HAP-1 (cell line): ENCODE results near the gene CDH13.

Source experiments
- DNase-seq, 2 experiments: peaks; one replicate each; pipeline ENCODE4 v3.0.0-alpha.2; 2016 to 2020; ENCODE audit warnings: low spot score in 2 of 2
- H3K27me3 ChIP-seq: fragments of 250-450 bp; sonication (Bioruptor Pico); 2 replicates; pipeline ENCODE4 v1.5.1; 2020; ENCODE audit warnings: low read depth, mild to moderate bottlenecking, moderate library complexity
- H3K36me3 ChIP-seq: fragments of 250-450 bp; sonication (Bioruptor Pico); replicated peaks from 2 replicates; pipeline ENCODE4 v1.5.1; 2020; ENCODE audit warnings: mild to moderate bottlenecking
- H3K4me1 ChIP-seq: fragments of 250-450 bp; sonication (Bioruptor Pico); 2 replicates; pipeline ENCODE4 v1.5.1; 2020; ENCODE audit warnings: mild to moderate bottlenecking
- H3K4me3 ChIP-seq: fragments of 250-450 bp; sonication (Bioruptor Pico); 2 replicates; pipeline ENCODE4 v1.5.1; 2020; ENCODE audit warnings: mild to moderate bottlenecking, moderate library complexity
- H3K9me3 ChIP-seq: fragments of 250-450 bp; sonication (Bioruptor Pico); 2 replicates; pipeline ENCODE4 v1.5.1; 2020; ENCODE audit warnings: mild to moderate bottlenecking, moderate library complexity
- in situ Hi-C: fragments of 300-500 bp; cut with MboI; formaldehyde crosslinking; loops from 3 replicates; pipeline ENCODE4 v1.14.3; 2020; ENCODE audit warnings: low sequenced_read_pairs, inconsistent platforms, mixed read lengths

The CDH13 gene

DNA sequence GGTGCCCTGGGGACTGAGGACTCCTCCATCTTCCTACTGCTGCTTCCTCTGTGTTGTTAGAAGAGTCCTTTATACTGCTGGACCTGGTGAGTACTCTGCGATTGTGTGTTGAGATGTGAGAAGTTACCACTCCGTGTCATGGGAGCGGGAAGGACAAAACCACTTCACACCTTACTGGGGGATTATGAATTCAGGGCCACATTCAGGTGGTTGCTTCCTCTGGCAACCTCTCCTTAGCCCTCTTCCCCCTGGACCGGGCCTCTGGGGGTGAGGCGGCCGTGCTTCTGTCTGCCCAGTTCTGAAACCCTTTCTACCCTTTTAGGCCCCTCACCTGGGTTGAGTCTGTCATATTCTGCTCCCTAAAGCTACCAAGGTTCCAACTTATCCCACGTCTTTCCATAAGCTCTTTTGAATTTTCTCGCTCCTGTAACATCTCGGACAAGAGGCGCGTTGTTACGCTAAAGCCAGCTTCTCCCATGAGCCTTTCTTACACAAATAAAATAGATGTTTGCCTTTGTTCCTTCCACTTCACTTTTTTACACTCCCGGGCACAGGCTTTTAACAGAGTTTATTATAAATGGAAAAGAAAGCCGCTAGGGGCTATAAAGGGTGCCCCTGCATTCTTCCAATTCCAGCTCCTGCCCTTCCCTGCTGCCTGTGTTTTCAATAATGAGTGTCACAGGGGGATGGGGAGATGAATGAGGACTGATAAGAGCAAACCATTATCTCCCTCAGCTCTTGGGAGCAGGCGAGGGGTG lies 20.7 kb upstream of the CDH13 start:
- no peaks in the 10 kb centered on the region for H3K36me3 ChIP-seq
- peaks cover 34% of the 10 kb centered on the region for H3K4me1 ChIP-seq
- H3K4me3 ChIP-seq: no peak overlapping the region
- no peaks in the 10 kb centered on the region for H3K27me3 ChIP-seq
- peak; percentile 84 to 99 for DNase-seq
- no peaks in the 10 kb centered on the region for H3K9me3 ChIP-seq
- in situ Hi-C loops: no loop called here

DNA sequence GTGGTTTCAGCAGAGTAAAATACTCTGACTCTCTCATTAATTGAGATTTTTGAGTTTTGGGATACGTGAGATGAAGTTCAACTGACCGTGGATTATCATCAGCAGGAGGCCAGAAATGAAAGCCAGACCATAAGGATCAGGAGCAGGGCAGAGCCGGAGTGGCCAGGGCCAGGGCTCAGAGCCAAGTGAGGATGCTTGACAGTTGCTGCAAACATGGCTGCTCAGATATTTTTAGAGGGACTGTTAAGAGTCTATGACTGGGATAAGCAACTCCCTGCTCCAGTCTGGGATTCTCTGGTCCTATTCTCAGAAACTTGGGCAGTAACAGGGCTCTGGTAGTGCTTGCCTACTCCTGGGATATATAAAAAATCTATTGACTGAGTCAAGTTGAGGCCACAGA lies 17.6 kb upstream of the CDH13 start:
- in situ Hi-C loops: no loop called here

DNA sequence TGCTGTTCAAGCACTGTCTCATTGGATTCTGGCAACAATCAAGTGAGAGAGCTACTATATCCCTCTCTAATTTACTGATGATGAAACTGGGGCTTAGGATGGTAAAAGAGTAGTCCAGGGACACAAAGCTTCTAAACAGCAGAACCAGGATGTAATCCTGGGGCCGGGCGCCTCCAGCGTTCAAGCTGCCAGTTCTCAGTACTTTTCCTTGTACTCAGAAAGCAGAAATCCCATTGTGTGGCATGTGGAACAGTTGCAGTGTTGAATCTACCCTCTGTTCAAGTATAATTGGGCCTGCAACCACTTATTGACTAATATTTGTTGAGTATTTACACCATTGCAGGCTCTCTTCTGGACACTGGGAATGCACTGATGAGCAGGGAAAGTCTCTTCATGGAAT lies 14.5 kb upstream of the CDH13 start:
- DNase-seq: no peak
- Histone ChIP-seq H3K36me3 (no peaks in the 10 kb centered on the region), H3K4me3 (no peak overlapping the region), H3K4me1 (peaks cover 7% of the 10 kb centered on the region), H3K9me3 (no peaks in the 10 kb centered on the region), H3K27me3 (no peaks in the 10 kb centered on the region)
- in situ Hi-C loops: no loop called here

More for the DNA sequence above, 17.6 kb upstream of the CDH13 start:
- Histone ChIP-seq H3K9me3 (no peaks in the 10 kb centered on the region), H3K36me3 (no peaks in the 10 kb centered on the region), H3K27me3 (no peaks in the 10 kb centered on the region), H3K4me3 (no peak overlapping the region), H3K4me1 (peaks cover 34% of the 10 kb centered on the region)
- DNase-seq: no peak

DNA sequence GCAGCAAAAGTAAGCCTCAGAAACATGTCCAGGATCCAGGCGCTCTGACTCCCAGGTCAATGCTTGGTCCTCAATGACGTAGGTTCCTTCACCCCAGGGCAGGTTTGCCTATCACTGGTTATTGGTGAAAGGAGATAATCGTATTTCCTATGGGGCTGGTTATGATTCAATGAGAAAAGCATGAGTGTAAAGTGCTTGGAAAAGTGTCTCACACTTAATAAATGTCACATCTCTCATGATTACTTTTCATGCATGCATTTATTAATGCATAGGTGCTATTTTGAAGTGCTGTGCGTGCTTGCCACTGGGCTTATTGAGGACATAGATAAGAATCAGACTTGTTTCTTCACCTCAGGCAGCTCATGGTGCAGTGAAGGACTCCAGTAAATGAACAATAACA lies 10.4 kb upstream of the CDH13 start:
- in situ Hi-C loops: no loop called here
- Histone ChIP-seq H3K9me3 (no peaks in the 10 kb centered on the region), H3K27me3 (no peaks in the 10 kb centered on the region), H3K4me3 (no peak overlapping the region), H3K36me3 (no peaks in the 10 kb centered on the region), H3K4me1 (peaks cover 3% of the 10 kb centered on the region)
- no peak for DNase-seq

DNA sequence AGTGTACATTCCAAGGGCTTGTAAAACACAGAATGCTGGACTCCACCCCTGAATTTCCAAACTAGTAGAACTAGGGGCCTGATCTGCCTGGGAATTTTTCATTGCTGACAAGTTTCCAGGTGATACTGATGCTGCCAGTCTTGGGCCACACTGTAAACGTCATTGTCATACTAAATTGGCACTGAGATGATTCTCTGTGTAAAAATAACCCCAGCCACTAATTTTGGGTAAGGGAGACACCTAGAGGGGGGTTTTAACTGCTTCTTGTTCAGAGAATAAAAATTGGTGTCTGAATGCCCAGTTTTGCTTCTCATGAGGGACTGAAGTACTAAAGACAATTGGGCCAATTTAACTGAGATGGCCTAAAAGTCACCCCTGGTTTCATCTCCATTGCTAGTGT lies 5.0 kb upstream of the CDH13 start:
- H3K4me3 ChIP-seq: no peak overlapping the region
- peaks cover 7% of the 10 kb centered on the region for H3K4me1 ChIP-seq
- in situ Hi-C loops: no loop called here
- H3K36me3 ChIP-seq: no peaks in the 10 kb centered on the region
- no peaks in the 10 kb centered on the region for H3K27me3 ChIP-seq
- H3K9me3 ChIP-seq: no peaks in the 10 kb centered on the region
- DNase-seq: peak in 1 of 2 experiments; percentile 42

DNA sequence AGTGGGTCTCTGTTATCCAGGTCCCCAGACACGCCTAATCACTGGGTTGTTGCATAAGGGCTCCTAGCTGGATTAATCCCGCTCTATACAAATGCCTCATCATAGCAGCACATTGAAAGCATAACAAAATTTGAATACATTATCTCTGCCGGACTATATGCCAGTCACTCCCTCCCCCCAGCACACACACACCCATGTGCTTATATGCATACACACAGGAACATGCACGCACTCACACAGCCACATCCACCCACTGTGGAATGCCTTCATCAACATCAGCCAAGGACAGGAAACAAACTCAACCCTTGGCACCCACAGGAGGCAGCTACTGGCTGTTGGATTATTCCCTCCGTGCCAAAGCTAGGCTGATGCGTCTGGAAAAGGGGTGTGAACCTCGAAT lies 3.5 kb upstream of the CDH13 start:
- Histone ChIP-seq H3K36me3 (no peaks in the 10 kb centered on the region), H3K9me3 (no peaks in the 10 kb centered on the region), H3K4me1 (peaks cover 13% of the 10 kb centered on the region), H3K4me3 (no peak overlapping the region), H3K27me3 (no peaks in the 10 kb centered on the region)
- in situ Hi-C loops: no loop called here
- no peak for DNase-seq

DNA sequence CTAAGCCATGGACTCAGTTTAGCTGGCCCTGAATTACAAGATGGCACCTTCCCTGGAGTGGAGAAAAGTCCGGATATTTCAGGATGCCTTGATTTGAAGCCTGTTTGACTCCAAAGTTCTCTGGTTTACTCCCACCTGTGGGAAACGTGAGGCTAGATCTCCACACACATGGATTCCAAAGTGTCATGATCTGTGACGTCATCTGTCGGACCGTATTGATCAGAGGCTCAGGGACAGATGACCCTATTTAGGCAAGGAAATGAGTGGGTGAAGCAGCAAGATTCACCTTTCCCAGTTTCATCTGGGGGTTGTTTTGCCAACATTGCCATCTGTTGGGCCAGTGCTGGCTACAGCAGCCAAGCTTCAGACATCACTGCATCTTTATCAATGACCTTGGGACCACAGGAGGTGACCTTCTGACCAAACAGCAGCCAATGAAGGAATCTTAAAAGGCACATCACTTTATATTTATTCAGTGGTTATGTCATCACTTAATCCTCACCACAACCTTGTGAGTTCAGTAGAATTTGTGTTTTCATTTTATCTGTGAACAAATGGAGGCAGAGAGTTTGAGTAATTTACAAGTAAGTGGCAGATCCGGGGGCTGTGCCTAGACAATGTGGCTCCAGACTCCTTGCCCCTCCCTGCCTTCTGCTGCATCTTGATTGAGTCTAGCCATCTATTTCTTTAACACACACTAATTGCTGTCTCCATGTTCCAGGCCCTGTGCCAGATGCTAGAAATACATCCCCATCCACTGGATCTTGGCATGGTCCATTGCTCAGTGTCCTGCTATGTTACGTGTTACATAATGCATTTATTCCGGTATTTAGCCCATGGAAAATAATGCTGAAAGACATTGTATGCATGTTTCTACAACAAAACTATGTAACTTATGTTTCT lies 1.5 kb upstream of the CDH13 start:
- no peak for DNase-seq
- Histone ChIP-seq H3K36me3 (no peaks in the 10 kb centered on the region), H3K4me1 (peaks cover 34% of the 10 kb centered on the region), H3K9me3 (no peaks in the 10 kb centered on the region), H3K4me3 (no peak overlapping the region), H3K27me3 (no peaks in the 10 kb centered on the region)
- in situ Hi-C loops: no loop called here

DNA sequence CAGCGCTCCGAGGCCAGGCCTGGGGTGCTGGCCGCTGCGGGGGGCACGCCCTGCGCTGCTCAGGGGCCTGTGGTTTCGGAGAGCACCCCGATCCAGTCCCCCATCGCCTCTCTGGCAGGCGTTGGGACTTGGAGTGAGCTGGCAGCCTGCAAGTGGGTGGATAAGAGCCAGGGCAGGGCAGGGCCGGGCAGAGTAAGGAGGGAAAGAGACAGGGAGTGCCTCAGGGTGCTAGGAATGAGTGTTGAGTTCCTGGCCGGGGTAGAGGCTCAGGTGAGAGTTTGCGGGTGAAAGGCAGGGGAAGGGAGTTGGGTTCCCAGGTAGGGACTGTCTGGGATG lies 1.3 kb downstream of the CDH13 start:
- Histone ChIP-seq H3K4me1 (peaks cover 33% of the 10 kb centered on the region), H3K9me3 (no peaks in the 10 kb centered on the region), H3K4me3 (peak overlapping the region; percentile 29), H3K36me3 (no peaks in the 10 kb centered on the region), H3K27me3 (no peaks in the 10 kb centered on the region)
- in situ Hi-C loops: no loop called here
- DNase-seq: no peak

DNA sequence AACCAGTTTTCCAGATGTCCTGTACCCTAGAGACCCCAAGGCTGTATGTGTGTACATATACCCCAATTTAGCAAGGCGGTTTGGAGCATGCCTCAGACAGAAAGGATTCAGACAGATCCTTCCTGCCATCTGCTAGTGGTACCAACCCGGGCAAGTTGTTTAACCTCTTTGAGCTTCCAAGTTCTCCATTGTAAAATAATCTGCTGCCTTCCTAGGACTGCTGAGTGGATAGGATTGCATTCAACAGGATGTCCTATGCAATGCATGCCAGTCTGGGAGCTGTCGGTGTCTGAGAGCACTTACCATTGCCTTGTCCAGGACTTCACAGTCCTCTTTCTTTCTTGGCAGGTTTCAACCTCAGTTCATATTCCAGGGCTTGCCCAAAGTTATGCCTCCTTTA lies 1.9 kb downstream of the CDH13 start:
- Histone ChIP-seq H3K36me3 (no peaks in the 10 kb centered on the region), H3K27me3 (no peaks in the 10 kb centered on the region), H3K9me3 (no peaks in the 10 kb centered on the region), H3K4me1 (peaks cover 33% of the 10 kb centered on the region), H3K4me3 (no peak overlapping the region)
- no peak for DNase-seq
- in situ Hi-C loops: no loop called here

DNA sequence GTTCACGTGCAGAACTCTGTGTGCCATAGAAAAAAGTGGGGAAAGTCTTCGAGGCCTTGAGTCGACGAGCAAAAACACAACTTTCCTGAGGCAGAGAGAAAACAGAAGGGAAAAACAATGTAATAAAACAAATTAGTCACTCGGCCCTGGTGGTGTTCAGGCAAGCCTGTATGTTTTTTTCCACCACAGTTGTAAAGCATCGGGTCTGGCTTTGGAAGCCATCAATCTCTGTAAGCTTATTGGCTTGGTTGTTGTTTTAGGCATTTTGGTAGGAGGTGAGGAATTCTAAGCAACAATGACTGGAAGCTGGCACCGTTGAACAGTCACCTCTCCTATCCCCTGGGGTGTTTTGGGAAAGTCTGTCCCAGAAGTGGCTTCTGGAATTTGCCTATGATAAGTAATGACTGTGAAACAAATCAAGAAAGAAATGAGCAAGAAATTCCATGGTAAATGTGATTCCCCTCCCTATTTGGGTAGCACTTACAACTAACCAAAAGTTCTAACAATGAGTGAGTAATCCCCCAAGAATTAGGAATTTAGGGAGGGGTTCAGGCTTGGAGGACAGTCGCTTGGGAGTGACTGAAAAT lies 2.8 kb downstream of the CDH13 start:
- peak; percentile 50 to 65 for DNase-seq
- in situ Hi-C loops: loop anchor here (10.0 kb wide), 1 partner anchor 365 kb away; no protein-coding TSS in a partner anchor

DNA sequence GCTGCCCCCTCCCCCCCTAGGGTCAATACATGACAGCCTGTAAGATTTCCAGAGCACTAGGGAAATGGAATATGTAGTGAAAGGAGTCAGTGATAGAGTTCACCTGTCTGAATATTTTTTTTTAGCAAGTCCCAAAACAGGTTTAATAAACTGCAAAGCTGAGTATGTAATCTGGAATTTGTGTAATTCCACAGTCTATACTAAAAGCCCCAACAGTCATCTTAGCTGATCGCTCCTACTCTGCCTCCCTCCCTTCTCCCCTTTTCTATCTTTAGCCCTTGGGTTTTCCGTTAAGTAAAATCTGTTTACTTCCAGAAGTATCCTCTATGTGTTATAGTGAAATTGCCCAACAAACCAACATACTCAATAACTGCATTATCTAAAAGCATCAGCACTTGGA lies 3.5 kb downstream of the CDH13 start:
- in situ Hi-C loops: loop anchor here (10.0 kb wide), 1 partner anchor 365 kb away; no protein-coding TSS in a partner anchor
- no peaks in the 10 kb centered on the region for H3K9me3 ChIP-seq
- H3K4me3 ChIP-seq: no peak overlapping the region
- H3K27me3 ChIP-seq: no peaks in the 10 kb centered on the region
- DNase-seq: no peak
- H3K36me3 ChIP-seq: no peaks in the 10 kb centered on the region
- peaks cover 46% of the 10 kb centered on the region for H3K4me1 ChIP-seq

More for the DNA sequence above, 2.8 kb downstream of the CDH13 start:
- no peak overlapping the region for H3K4me3 ChIP-seq
- no peaks in the 10 kb centered on the region for H3K27me3 ChIP-seq
- H3K36me3 ChIP-seq: no peaks in the 10 kb centered on the region
- H3K9me3 ChIP-seq: no peaks in the 10 kb centered on the region
- H3K4me1 ChIP-seq: peaks cover 41% of the 10 kb centered on the region

DNA sequence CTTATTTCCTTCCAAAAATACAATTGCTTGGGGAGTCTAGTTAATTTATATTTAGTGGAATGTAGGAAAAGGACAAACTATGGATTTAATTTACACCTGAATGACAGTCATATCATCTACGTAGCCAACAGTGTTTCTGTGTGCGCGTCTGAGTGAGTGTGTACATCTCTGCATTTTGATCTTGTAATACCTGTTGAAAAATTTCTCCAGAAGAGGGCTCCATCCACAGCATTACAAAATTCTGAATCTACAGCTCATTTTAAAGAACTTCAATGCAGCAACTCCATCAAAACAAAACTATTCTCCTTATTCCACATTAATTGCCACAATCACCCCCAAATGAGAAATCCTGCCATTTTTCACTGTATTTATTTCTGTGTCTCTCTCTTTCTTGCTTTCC lies 3.9 kb downstream of the CDH13 start:
- Histone ChIP-seq H3K4me1 (peaks cover 46% of the 10 kb centered on the region), H3K36me3 (no peaks in the 10 kb centered on the region), H3K9me3 (no peaks in the 10 kb centered on the region), H3K4me3 (no peak overlapping the region), H3K27me3 (no peaks in the 10 kb centered on the region)
- DNase-seq: no peak
- in situ Hi-C loops: loop anchor here (10.0 kb wide), 1 partner anchor 366 kb away; no protein-coding TSS in a partner anchor

DNA sequence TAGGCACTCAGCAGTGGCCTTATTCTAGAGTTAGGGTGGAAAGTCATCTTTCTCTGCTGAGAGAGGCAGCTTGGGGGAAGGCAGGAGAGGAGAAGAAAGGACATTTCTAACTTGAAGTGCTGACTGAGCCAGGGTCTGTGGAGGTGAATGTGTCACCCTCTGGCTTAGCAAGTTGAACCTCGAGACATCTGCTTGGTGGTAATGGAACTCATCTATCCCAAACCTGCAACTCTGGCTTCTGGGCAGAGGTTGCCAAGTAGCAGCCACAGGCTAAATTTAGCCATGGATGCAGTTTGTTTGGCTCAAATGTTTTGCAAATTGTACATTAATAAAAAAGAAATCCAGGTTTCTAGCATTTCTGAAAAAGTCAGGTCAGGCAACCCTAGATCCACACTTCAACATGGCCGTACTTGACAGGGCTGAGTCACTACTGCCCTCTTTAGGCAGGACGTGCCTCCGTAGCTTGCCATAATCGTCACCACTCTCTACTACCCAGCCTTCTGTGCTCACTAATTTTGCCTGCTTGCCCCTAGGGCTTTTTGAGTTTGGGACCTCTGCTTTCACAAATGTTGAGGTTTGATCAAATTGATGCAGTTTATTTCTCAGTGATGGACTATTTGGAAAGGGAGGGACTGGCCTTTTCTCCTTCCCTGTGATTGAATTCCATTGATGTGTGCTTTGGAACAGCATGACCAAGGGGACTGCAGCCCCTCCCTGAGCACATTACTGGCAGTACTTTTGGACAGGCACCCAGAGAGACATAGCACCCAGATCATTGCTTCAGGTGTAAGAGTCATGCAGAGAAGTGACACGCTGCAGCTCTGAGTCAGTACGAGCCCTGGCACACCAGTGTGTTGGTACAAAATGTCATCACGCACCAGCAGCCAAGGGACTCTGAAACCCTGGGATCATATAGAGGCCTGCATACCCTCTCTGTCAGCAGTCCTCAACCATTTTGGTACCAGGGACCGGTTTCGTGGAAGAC lies 5.2 kb downstream of the CDH13 start:
- Histone ChIP-seq H3K4me3 (no peak overlapping the region), H3K9me3 (no peaks in the 10 kb centered on the region), H3K36me3 (no peaks in the 10 kb centered on the region), H3K4me1 (peaks cover 46% of the 10 kb centered on the region), H3K27me3 (no peaks in the 10 kb centered on the region)
- DNase-seq: peak; percentile 26 to 46
- in situ Hi-C loops: loop anchor here (10.0 kb wide), 1 partner anchor 367 kb away; no protein-coding TSS in a partner anchor
